HEK293T (cell line): Measurements from ENCODE around the gene TBC1D22B.

Experiments used
- ARNT ChIP-seq: fragments of 450-650 bp; IDR thresholded peaks from 2 replicates; pipeline ENCODE4 v1.6.1; 2017; ENCODE audit warnings: mild to moderate bottlenecking
- FOXK2 ChIP-seq: fragments of 450-650 bp; IDR thresholded peaks from 2 replicates; pipeline ENCODE4 v1.6.1; 2016; ENCODE audit warnings: mild to moderate bottlenecking
- TF ChIP-seq, protein P1 (sequence below): fragments of 450-650 bp; IDR thresholded peaks from 2 replicates; pipeline ENCODE4 v1.6.1; 2016

DNA sequence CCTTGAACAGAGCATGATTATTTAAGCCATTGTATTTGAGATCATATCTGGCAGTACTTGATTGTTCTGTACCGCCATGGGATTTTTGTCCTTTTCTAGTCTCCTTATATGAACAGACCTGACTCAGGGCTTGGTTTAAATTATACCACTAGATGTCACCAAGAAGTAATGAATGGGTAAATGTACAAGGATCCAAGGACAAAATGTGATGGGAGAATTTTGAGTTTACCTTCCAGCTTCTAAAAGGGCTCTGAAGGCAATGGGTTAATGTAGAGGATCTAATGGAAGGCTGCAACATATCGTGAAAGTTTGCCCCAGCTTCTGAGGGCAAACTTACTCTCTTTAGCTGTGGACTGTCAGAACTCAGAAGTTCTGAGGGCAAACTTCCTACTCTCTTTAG is 108.2 kb downstream of the TBC1D22B start:
- TF ChIP-seq ARNT, result no peak
- TF ChIP-seq FOXK2, result no peak
- TF ChIP-seq, protein P1, sequence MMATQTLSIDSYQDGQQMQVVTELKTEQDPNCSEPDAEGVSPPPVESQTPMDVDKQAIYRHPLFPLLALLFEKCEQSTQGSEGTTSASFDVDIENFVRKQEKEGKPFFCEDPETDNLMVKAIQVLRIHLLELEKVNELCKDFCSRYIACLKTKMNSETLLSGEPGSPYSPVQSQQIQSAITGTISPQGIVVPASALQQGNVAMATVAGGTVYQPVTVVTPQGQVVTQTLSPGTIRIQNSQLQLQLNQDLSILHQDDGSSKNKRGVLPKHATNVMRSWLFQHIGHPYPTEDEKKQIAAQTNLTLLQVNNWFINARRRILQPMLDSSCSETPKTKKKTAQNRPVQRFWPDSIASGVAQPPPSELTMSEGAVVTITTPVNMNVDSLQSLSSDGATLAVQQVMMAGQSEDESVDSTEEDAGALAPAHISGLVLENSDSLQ, result no peak
